HL-60 (cell line): Measurements from ENCODE around the gene LRMDA.

Experiments
- DNase-seq, 2 experiments: peaks; one replicate each; pipeline ENCODE4 v3.0.0-alpha.2; 2010 to 2020; ENCODE audit warnings: low read depth in 1 of 2, low spot score in 1 of 2
- H3K27ac ChIP-seq: fragments of 250-450 bp; sonication (Bioruptor Pico); replicated peaks from 2 replicates; pipeline ENCODE4 v1.5.1; 2020; ENCODE audit warnings: mild to moderate bottlenecking, moderate library complexity
- H3K27me3 ChIP-seq: fragments of 250-450 bp; sonication (Bioruptor Pico); 2 replicates; pipeline ENCODE4 v1.5.1; 2021; ENCODE audit warnings: mild to moderate bottlenecking, moderate library complexity; ENCODE audit not compliant: insufficient read depth, poor library complexity, severe bottlenecking
- H3K4me3 ChIP-seq: replicated peaks from 2 replicates; pipeline ENCODE4 v1.5.1; 2011; ENCODE audit warnings: mild to moderate bottlenecking, control low read depth, low read length; ENCODE audit not compliant: insufficient read depth
- GABPA ChIP-seq: IDR thresholded peaks from 2 replicates; pipeline ENCODE4 v1.6.1; 2012; ENCODE audit warnings: low read depth
- POLR2AphosphoS5 ChIP-seq: IDR thresholded peaks from 2 replicates; pipeline ENCODE4 v1.6.1; 2012; ENCODE audit warnings: low read depth
- SPI1 ChIP-seq: IDR thresholded peaks from 2 replicates; pipeline ENCODE4 v1.6.1; 2012; ENCODE audit warnings: low read depth, mild to moderate bottlenecking, borderline replicate concordance
- TF ChIP-seq, protein P1 (sequence below): IDR thresholded peaks from one replicate; pipeline ENCODE4 v1.5.1; 2011; ENCODE audit warnings: low read length, control low read depth, inconsistent platforms; ENCODE audit not compliant: insufficient read depth
- TF ChIP-seq, protein P2 (sequence below): IDR thresholded peaks from 2 replicates; pipeline ENCODE4 v1.6.1; 2012; ENCODE audit warnings: low read depth; ENCODE audit not compliant: insufficient replicate concordance

LRMDA gene

DNA sequence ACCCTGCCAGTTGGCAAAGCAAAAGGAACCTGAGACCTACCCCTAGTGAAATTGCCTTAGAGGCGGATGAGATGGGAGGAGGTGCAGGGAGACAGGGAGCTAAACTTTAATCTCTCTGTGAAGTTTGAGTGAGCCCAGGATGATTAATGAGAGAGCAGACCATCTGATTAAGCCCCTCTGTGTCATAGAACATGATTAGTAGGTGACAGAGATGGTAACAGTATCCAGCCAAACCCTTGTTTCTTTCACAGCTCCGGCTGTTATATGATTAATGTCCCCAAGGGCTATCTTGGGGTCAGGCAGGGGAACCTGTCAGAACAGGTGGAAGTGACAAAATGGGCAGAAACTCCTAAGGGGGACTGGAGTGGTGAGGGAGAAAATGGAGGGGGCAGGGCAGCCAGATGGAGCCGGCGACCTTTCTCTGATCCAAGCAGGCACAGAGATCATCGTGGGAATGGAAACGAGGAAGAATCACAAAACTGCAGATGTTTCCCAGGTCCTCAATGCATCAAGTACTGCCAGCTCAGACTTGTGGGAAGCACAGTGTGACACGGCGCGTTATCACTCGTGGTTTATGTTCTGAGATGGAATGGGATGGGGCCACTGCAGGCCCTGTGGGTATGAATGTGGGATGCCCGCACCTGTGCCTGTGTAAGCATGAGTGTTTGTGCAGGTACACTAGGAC lies 684.2 kb downstream of the LRMDA start:
- H3K27ac ChIP-seq, result no peak overlapping the region
- no peak for DNase-seq
- no peak overlapping the region for H3K4me3 ChIP-seq
- TF ChIP-seq SPI1 (no peak), GABPA (no peak)
- H3K27me3 ChIP-seq, result no peaks in the 10 kb centered on the region

DNA sequence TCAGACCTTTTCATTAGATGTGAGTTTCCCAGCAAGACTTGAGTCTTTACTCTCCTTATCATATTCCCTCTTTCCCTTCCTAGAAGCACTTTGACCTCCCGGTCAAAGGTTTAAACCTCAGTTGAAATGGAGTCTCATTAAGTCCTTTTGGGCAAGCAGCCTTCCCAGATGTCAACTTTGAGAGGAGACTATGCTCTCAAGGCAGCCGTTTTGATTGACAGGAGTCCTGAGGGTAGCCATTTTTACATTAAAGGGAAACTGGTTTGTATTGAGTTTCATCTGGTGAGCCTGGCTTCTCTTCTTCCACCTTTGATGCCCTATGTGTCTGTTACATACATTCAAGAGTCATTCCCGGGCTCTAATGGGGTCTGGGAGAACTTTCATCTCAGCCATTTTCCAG lies 685.1 kb downstream of the LRMDA start:
- TF ChIP-seq, protein P1, sequence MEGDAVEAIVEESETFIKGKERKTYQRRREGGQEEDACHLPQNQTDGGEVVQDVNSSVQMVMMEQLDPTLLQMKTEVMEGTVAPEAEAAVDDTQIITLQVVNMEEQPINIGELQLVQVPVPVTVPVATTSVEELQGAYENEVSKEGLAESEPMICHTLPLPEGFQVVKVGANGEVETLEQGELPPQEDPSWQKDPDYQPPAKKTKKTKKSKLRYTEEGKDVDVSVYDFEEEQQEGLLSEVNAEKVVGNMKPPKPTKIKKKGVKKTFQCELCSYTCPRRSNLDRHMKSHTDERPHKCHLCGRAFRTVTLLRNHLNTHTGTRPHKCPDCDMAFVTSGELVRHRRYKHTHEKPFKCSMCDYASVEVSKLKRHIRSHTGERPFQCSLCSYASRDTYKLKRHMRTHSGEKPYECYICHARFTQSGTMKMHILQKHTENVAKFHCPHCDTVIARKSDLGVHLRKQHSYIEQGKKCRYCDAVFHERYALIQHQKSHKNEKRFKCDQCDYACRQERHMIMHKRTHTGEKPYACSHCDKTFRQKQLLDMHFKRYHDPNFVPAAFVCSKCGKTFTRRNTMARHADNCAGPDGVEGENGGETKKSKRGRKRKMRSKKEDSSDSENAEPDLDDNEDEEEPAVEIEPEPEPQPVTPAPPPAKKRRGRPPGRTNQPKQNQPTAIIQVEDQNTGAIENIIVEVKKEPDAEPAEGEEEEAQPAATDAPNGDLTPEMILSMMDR, result no peak
- TF ChIP-seq GABPA (no peak), POLR2AphosphoS5 (no peak), SPI1 (no peak)
- TF ChIP-seq, protein P2, sequence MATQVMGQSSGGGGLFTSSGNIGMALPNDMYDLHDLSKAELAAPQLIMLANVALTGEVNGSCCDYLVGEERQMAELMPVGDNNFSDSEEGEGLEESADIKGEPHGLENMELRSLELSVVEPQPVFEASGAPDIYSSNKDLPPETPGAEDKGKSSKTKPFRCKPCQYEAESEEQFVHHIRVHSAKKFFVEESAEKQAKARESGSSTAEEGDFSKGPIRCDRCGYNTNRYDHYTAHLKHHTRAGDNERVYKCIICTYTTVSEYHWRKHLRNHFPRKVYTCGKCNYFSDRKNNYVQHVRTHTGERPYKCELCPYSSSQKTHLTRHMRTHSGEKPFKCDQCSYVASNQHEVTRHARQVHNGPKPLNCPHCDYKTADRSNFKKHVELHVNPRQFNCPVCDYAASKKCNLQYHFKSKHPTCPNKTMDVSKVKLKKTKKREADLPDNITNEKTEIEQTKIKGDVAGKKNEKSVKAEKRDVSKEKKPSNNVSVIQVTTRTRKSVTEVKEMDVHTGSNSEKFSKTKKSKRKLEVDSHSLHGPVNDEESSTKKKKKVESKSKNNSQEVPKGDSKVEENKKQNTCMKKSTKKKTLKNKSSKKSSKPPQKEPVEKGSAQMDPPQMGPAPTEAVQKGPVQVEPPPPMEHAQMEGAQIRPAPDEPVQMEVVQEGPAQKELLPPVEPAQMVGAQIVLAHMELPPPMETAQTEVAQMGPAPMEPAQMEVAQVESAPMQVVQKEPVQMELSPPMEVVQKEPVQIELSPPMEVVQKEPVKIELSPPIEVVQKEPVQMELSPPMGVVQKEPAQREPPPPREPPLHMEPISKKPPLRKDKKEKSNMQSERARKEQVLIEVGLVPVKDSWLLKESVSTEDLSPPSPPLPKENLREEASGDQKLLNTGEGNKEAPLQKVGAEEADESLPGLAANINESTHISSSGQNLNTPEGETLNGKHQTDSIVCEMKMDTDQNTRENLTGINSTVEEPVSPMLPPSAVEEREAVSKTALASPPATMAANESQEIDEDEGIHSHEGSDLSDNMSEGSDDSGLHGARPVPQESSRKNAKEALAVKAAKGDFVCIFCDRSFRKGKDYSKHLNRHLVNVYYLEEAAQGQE, result no peak
- no peak overlapping the region for H3K4me3 ChIP-seq
- H3K27me3 ChIP-seq, result no peaks in the 10 kb centered on the region
- no peak for DNase-seq
- no peak overlapping the region for H3K27ac ChIP-seq

DNA sequence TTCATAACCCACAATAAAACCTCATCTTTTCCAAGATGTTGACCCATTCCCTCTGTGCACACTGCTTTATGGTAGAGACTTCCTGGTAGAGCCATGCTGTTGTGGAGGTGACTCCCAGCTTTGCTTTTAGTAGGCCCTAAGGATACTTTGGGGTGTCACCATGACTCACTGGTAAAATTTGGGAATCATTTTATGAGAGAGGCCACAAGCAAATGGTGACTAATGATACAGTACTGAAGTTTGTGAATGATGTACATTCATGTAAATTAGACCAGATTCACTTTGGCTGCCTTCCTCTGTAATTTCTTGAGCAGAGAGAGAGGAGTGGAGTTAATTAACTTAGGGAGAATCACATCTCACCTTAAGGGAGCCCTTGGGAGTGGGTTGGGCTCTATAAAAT lies 686.5 kb downstream of the LRMDA start:
- Histone ChIP-seq H3K4me3 (no peak overlapping the region), H3K27ac (no peak overlapping the region), H3K27me3 (no peaks in the 10 kb centered on the region)
- no peak for DNase-seq
- TF ChIP-seq, protein P1, result no peak
- TF ChIP-seq GABPA (no peak), POLR2AphosphoS5 (no peak), SPI1 (no peak)
- TF ChIP-seq, protein P2, result no peak

DNA sequence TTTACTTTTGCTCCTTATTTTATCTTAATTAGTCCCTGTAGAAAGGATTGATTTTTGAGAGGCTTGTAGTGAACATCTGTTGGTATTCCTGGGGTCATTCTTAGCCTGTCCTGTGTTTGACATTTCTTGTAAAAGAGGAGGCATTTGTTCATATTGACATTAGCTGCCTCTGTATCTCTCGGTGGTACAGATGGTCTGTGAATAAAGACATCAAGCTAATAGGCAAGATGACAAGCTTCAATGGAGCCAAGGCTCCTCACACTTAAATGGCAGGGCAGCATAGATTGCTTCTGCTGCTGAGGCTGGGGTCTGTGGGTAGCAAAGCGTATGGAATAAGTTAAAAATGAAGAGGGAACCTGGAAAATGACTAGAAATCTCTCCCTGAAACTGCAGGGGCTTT lies 687.6 kb downstream of the LRMDA start:
- no peak for DNase-seq
- H3K4me3 ChIP-seq, result no peak overlapping the region
- no peaks in the 10 kb centered on the region for H3K27me3 ChIP-seq
- TF ChIP-seq SPI1 (no peak), POLR2AphosphoS5 (no peak), GABPA (no peak)
- TF ChIP-seq, protein P2, result no peak
- TF ChIP-seq, protein P1, result no peak
- H3K27ac ChIP-seq, result no peak overlapping the region
